H1 (cell line): ENCODE results near the gene NUDT3. TPM values are rescaled to one million over a fixed set of nuclear protein-coding genes. Genes with fewer than 3 reads are reported as not detected.

Experiments used
- CTCF ChIA-PET: fragments of 300-600 bp; sonication (Branson Sonifier 250); formaldehyde crosslinking; loops from one replicate; lab custom pipeline; 2021; ENCODE audit not compliant: partially characterized antibody; lab: Charles Lee
- POLR2A ChIA-PET: fragments of 300-600 bp; sonication (Branson Sonifier 250); formaldehyde crosslinking; loops from one replicate; lab custom pipeline; 2021; ENCODE audit warnings: inconsistent platforms; ENCODE audit not compliant: partially characterized antibody; lab: Charles Lee
- DNase-seq, 2 experiments: peaks; one replicate each; pipeline versions ENCODE4 v3.0.0 to v3.0.0-alpha.2; 2010 to 2022; ENCODE audit warnings: low spot score in 2 of 2, low read depth in 1 of 2, mixed read lengths in 1 of 2
- FAIRE-seq: peaks from 2 replicates; lab custom pipeline; 2011; peaks lifted over from hg19 to GRCh38; lab: Jason Lieb, UNC
- H2AFZ ChIP-seq: 2 replicates; pipeline ENCODE4 v1.8.1; 2012; ENCODE audit warnings: low read length, inconsistent platforms
- H2AK5ac ChIP-seq: 2 replicates; pipeline ENCODE4 v1.6.1; 2013; ENCODE audit warnings: low read depth, low read length
- H2BK120ac ChIP-seq: replicated peaks from 2 replicates; pipeline ENCODE3; 2013; ENCODE audit warnings: low read depth, low read length, inconsistent platforms
- H2BK12ac ChIP-seq: 2 replicates; pipeline ENCODE4 v1.6.1; 2013; ENCODE audit warnings: low read depth, low read length
- H2BK15ac ChIP-seq: 2 replicates; pipeline ENCODE4 v1.6.1; 2013; ENCODE audit warnings: low read length
- H2BK20ac ChIP-seq: 2 replicates; pipeline ENCODE4 v1.6.1; 2013; ENCODE audit warnings: low read length
- H2BK5ac ChIP-seq: 2 replicates; pipeline ENCODE4 v1.6.1; 2013; ENCODE audit warnings: low read depth, low read length
- H3K14ac ChIP-seq: 2 replicates; pipeline ENCODE4 v1.6.1; 2013; ENCODE audit warnings: inconsistent platforms; ENCODE audit not compliant: insufficient read length
- H3K18ac ChIP-seq: 2 replicates; pipeline ENCODE4 v1.6.1; 2013; ENCODE audit warnings: low read length; ENCODE audit errors: extremely low read depth
- H3K23ac ChIP-seq: 2 replicates; pipeline ENCODE4 v1.6.1; 2013; ENCODE audit warnings: inconsistent platforms; ENCODE audit not compliant: insufficient read length
- H3K23me2 ChIP-seq: 2 replicates; pipeline ENCODE4 v1.6.1; 2013; ENCODE audit warnings: low read depth, low read length
- H3K27ac ChIP-seq: 2 replicates; pipeline ENCODE4 v1.6.1; 2011; ENCODE audit warnings: low read depth, low read length, inconsistent platforms
- H3K27me3 ChIP-seq, 4 experiments: replicated peaks in 1 of 4; 1 replicate in 1 of 4; 2 replicates in 3 of 4; pipeline versions ENCODE4 v1.6.1 to v1.8.1; 2011 to 2013; ENCODE audit warnings: low read length in 3 of 4, mild to moderate bottlenecking in 3 of 4, inconsistent platforms in 2 of 4, mixed read lengths in 2 of 4, moderate library complexity in 1 of 4; ENCODE audit not compliant: control insufficient read depth in 3 of 4, insufficient read depth in 3 of 4; ENCODE audit errors: extremely low read depth in 1 of 4
- H3K36me3 ChIP-seq, 4 experiments: 2 replicates each; pipeline versions ENCODE4 v1.6.1 to v1.8.1; 2011 to 2013; ENCODE audit warnings: mild to moderate bottlenecking in 4 of 4, low read length in 3 of 4, moderate library complexity in 2 of 4, control low read depth in 1 of 4, inconsistent platforms in 1 of 4; ENCODE audit not compliant: insufficient read depth in 4 of 4, control insufficient read depth in 2 of 4
- H3K4ac ChIP-seq: replicated peaks from 2 replicates; pipeline ENCODE3; 2013; ENCODE audit warnings: low read length, low read depth, mixed read lengths, inconsistent platforms; ENCODE audit not compliant: insufficient read length
- H3K4me1 ChIP-seq, 4 experiments: replicated peaks in 1 of 4; 1 replicate in 1 of 4; 2 replicates in 3 of 4; pipeline versions ENCODE4 v1.6.1 to v1.8.1; 2011 to 2013; ENCODE audit warnings: low read length in 3 of 4, inconsistent platforms in 2 of 4, mixed read lengths in 1 of 4; ENCODE audit not compliant: insufficient read depth in 4 of 4, control insufficient read depth in 3 of 4
- H3K4me2 ChIP-seq, 2 experiments: 2 replicates each; pipeline versions ENCODE4 v1.6.1 to v1.8.1; 2011 to 2013; ENCODE audit warnings: low read depth in 2 of 2, low read length in 2 of 2, control low read depth in 1 of 2, inconsistent platforms in 1 of 2, mild to moderate bottlenecking in 1 of 2; ENCODE audit not compliant: insufficient read depth in 1 of 2
- H3K4me3 ChIP-seq, 4 experiments: fragments of 200-600, 300-600 bp in 1 of 4; sonication (generic), shearing (Covaris generic), sonication (Bioruptor Twin) in 1 of 4; 2 replicates each; pipeline versions ENCODE4 v1.5.1 to v1.8.1; 2011 to 2016; ENCODE audit warnings: low read length in 4 of 4, low read depth in 3 of 4, control low read depth in 2 of 4, inconsistent platforms in 2 of 4, mild to moderate bottlenecking in 2 of 4, mixed read lengths in 1 of 4, moderate library complexity in 1 of 4; ENCODE audit not compliant: insufficient read depth in 2 of 4; ENCODE audit errors: extremely low read depth in 1 of 4
- H3K56ac ChIP-seq: replicated peaks from 2 replicates; pipeline ENCODE3; 2013; ENCODE audit warnings: low read depth, mild to moderate bottlenecking, mixed read lengths, low read length, inconsistent platforms; ENCODE audit not compliant: insufficient read length
- H3K79me1 ChIP-seq: 2 replicates; pipeline ENCODE4 v1.6.1; 2013; ENCODE audit warnings: low read depth, low read length, control low read depth
- H3K79me2 ChIP-seq, 2 experiments: 2 replicates each; pipeline versions ENCODE4 v1.6.1 to v1.8.1; 2012 to 2013; ENCODE audit warnings: low read length in 2 of 2, mild to moderate bottlenecking in 2 of 2, inconsistent platforms in 1 of 2; ENCODE audit not compliant: insufficient read depth in 2 of 2, control insufficient read depth in 1 of 2
- H3K9ac ChIP-seq, 4 experiments: replicated peaks in 1 of 4; 1 replicate in 1 of 4; 2 replicates in 3 of 4; pipeline versions ENCODE4 v1.6.1 to v1.8.1; 2011 to 2013; ENCODE audit warnings: low read depth in 3 of 4, low read length in 3 of 4, control low read depth in 2 of 4, mild to moderate bottlenecking in 2 of 4, moderate library complexity in 2 of 4, inconsistent platforms in 1 of 4; ENCODE audit errors: extremely low read depth in 1 of 4
- H3K9me3 ChIP-seq, 2 experiments: 2 replicates each; pipeline versions ENCODE4 v1.6.1 to v1.8.1; 2012 to 2013; ENCODE audit warnings: mild to moderate bottlenecking in 2 of 2, moderate library complexity in 2 of 2, control low read depth in 1 of 2, inconsistent platforms in 1 of 2, low read depth in 1 of 2, low read length in 1 of 2, mixed read lengths in 1 of 2; ENCODE audit not compliant: insufficient read depth in 2 of 2
- H4K20me1 ChIP-seq, 2 experiments: replicated peaks in 1 of 2; 2 replicates each; pipeline versions ENCODE3 to v1.8.1; 2011 to 2013; ENCODE audit warnings: inconsistent platforms in 2 of 2, low read length in 2 of 2, mild to moderate bottlenecking in 1 of 2; ENCODE audit not compliant: insufficient read depth in 2 of 2, control insufficient read depth in 1 of 2
- H4K5ac ChIP-seq: 2 replicates; pipeline ENCODE4 v1.6.1; 2013; ENCODE audit warnings: low read length, low read depth, mixed read lengths, inconsistent platforms; ENCODE audit not compliant: insufficient read length
- H4K8ac ChIP-seq: 2 replicates; pipeline ENCODE4 v1.8.0; 2013; ENCODE audit warnings: mild to moderate bottlenecking, moderate library complexity, low read length, inconsistent platforms; ENCODE audit not compliant: insufficient read depth; ENCODE audit errors: extremely low read depth
- H4K91ac ChIP-seq: replicated peaks from 2 replicates; pipeline ENCODE3; 2013; ENCODE audit warnings: low read length, mixed read lengths, inconsistent platforms; ENCODE audit not compliant: insufficient read length
- GABPA ChIP-seq: IDR thresholded peaks from 2 replicates; pipeline ENCODE4 v1.6.1; 2011; ENCODE audit warnings: mild to moderate bottlenecking, low read length, moderate library complexity, borderline replicate concordance; ENCODE audit not compliant: insufficient read depth
- GTF2F1 ChIP-seq: IDR thresholded peaks from 2 replicates; pipeline ENCODE4 v1.6.1; 2012; ENCODE audit warnings: low read depth, low read length, improper control_type of control experiment, borderline replicate concordance
- JUN ChIP-seq: IDR thresholded peaks from 2 replicates; pipeline ENCODE4 v1.6.1; 2011; ENCODE audit warnings: low read depth, mild to moderate bottlenecking, improper control_type of control experiment, low read length
- JUND ChIP-seq: IDR thresholded peaks from 2 replicates; pipeline ENCODE4 v1.6.1; 2011; ENCODE audit warnings: mild to moderate bottlenecking, improper control_type of control experiment, low read length
- KDM4A ChIP-seq: IDR thresholded peaks from one replicate; pipeline ENCODE4 v1.7.1; 2012; ENCODE audit warnings: low read depth, mild to moderate bottlenecking, moderate library complexity, low read length, inconsistent platforms; ENCODE audit not compliant: severe bottlenecking
- SIN3A ChIP-seq, 2 experiments: IDR thresholded peaks in 1 of 2; conservative IDR thresholded peaks in 1 of 2; 2 replicates each; pipeline ENCODE4 v1.6.1; 2011 to 2012; ENCODE audit warnings: low read length in 2 of 2, improper control_type of control experiment in 1 of 2, low read depth in 1 of 2, mild to moderate bottlenecking in 1 of 2
- SP4 ChIP-seq: IDR thresholded peaks from 2 replicates; pipeline ENCODE4 v1.6.1; 2012; ENCODE audit warnings: low read length, inconsistent platforms
- TBP ChIP-seq: IDR thresholded peaks from 2 replicates; pipeline ENCODE4 v1.6.1; 2011; ENCODE audit warnings: low read depth, low read length, improper control_type of control experiment
- TEAD4 ChIP-seq: IDR thresholded peaks from 2 replicates; pipeline ENCODE4 v1.6.1; 2012; ENCODE audit warnings: low read depth, low read length, inconsistent platforms, mixed read lengths
- YY1 ChIP-seq: IDR thresholded peaks from 2 replicates; pipeline ENCODE4 v1.6.1; 2011; ENCODE audit warnings: low read depth, mild to moderate bottlenecking, low read length
- WGBS, 2 experiments: shearing (Covaris generic) in 1 of 2; methylation state at CpG; one replicate each; pipeline versions ENCODE4 v1.1.6 to v1.1.7; 2013 to 2015; ENCODE audit warnings: low lambda C conversion rate in 2 of 2, mixed read lengths in 2 of 2, inconsistent platforms in 1 of 2, low coverage in 1 of 2, missing lambda C conversion rate in 1 of 2; ENCODE audit not compliant: insufficient replicate concordance in 2 of 2, insufficient coverage in 1 of 2, insufficient read length in 1 of 2; ENCODE audit errors: extremely low coverage in 1 of 2, missing lambda C conversion rate in 1 of 2; 5-methylcytosine and 5-hydroxymethylcytosine counted together
- polyA plus RNA-seq, 7 experiments: library from polyadenylated mRNA; depleted of rRNA in 3 of 7; stranded (reverse) in 5 of 7; unstranded in 2 of 7; fragments of >200 nt in 5 of 7; fragments of 200-250 nt in 2 of 7; gene quantifications; 1 replicate in 5 of 7; 2 replicates in 1 of 7; 4 replicates in 1 of 7; pipeline versions ENCODE4 v1.2.1 to v1.2.3, GENCODE V29; 2011 to 2013; ENCODE audit warnings: missing spikeins in 2 of 7, mixed read lengths in 2 of 7
- total RNA-seq: library from RNA; stranded (reverse); fragmentation: NEBNext Ultra II Directional; extraction: Animal tissue kit (Norgen Biotek cat#: 25700); gene quantifications from 2 replicates; pipeline ENCODE4 v1.2.1, GENCODE V29; 2021

NUDT3 gene
- total and polyA plus RNA-seq, 2 of the 8 experiments (the other 6 are each of a cell fraction or from before 2014, with no cell fraction given): 14.1 to 36.9 TPM

DNA sequence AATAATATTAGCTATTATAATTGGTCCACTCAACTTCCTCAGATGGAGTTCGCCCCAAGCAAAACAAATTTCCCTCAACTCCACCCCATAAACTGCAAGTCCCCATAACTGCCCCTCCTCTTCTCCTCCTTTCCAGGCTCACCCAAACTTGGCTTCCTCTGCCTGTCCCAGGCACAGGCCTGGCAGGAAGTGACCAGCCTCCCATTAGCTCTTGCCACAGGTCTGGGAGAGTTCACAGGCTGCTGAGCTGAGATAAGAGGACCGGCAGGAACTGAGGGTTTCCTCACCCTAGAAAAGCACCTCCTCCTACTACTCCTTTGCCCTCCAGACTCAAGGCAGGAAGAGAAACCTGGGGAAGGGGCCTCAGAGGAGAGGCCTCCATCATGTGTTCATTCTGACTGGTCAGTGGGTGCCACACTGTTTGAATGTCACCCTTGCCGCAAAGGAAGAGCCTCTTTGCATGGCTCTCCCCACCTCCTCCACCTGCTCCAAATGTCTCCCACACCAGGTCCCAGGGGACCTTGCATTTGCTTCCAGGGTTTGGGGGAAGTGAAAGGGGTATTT, 119.1 kb downstream of the NUDT3 start:
- WGBS, 2 experiments: 83% methylated on average over 3 of the region's 3 CpGs; no CpG with 5 or more reads in 1 of the 2 experiments
- no peak overlapping the region for H3K14ac ChIP-seq
- no peak for DNase-seq
- H2BK12ac ChIP-seq: no peak overlapping the region
- H3K36me3 ChIP-seq: no peaks in the 10 kb centered on the region
- no peaks in the 10 kb centered on the region for H3K79me2 ChIP-seq
- H4K5ac ChIP-seq: no peak overlapping the region
- no peak overlapping the region for H3K4me2 ChIP-seq
- H2AK5ac ChIP-seq: no peak overlapping the region
- no peaks in the 10 kb centered on the region for H3K9me3 ChIP-seq
- H3K4ac ChIP-seq: no peak overlapping the region
- no peak for TF ChIP-seq TBP
- TF ChIP-seq JUN: no peak
- TF ChIP-seq YY1: no peak
- no peak for TF ChIP-seq TEAD4
- TF ChIP-seq GABPA: no peak
- TF ChIP-seq KDM4A: no peak
- TF ChIP-seq GTF2F1: no peak
- no peak for TF ChIP-seq JUND
- no peak for TF ChIP-seq SP4
- TF ChIP-seq SIN3A (conservative IDR thresholded peaks at IDR 0.05 in 1 of 2, IDR thresholded peaks at IDR 0.05 in 1 of 2; ENCODE audit: low read depth in 1 of 2, low read length in 2 of 2): no peak
- H3K23ac ChIP-seq: no peak overlapping the region
- H2BK15ac ChIP-seq: no peak overlapping the region
- no peak overlapping the region for H3K4me3 ChIP-seq
- ChIA-PET POLR2A (interaction anchor here (1.0 kb wide), 1 partner anchor 10 kb away, joined by 3 read pairs; no protein-coding TSS in a partner anchor), CTCF (interaction anchor here (0.7 to 2.3 kb wide), 5 partner anchors 10 to 322 kb away, joined by 5 to 9 read pairs (median 6); no protein-coding TSS in a partner anchor)
- H2BK5ac ChIP-seq: no peak overlapping the region; the same call in 1 of the 2 replicates
- H3K27me3 ChIP-seq: no peaks in the 10 kb centered on the region
- no peak overlapping the region for H3K18ac ChIP-seq
- no peaks in the 10 kb centered on the region for H4K20me1 ChIP-seq
- H3K9ac ChIP-seq: no peak overlapping the region
- no peak overlapping the region for H3K27ac ChIP-seq
- H3K56ac ChIP-seq: no peak overlapping the region
- no peak overlapping the region for H2BK120ac ChIP-seq
- H3K79me1 ChIP-seq: no peaks in the 10 kb centered on the region
- no peak overlapping the region for H2AFZ ChIP-seq
- no peak overlapping the region for H2BK20ac ChIP-seq
- no peaks in the 10 kb centered on the region for H3K23me2 ChIP-seq
- FAIRE-seq: no peak
- H4K91ac ChIP-seq: no peak overlapping the region
- H3K4me1 ChIP-seq: no peaks in the 10 kb centered on the region
- no peak overlapping the region for H4K8ac ChIP-seq
